T follicular helper cell (primary cell): ENCODE results near the gene CASQ2.

Experiments used
- DNase-seq: peaks from one replicate; pipeline ENCODE4 v3.0.0-alpha.2; 2020; ENCODE audit warnings: low read depth

CASQ2 gene

DNA sequence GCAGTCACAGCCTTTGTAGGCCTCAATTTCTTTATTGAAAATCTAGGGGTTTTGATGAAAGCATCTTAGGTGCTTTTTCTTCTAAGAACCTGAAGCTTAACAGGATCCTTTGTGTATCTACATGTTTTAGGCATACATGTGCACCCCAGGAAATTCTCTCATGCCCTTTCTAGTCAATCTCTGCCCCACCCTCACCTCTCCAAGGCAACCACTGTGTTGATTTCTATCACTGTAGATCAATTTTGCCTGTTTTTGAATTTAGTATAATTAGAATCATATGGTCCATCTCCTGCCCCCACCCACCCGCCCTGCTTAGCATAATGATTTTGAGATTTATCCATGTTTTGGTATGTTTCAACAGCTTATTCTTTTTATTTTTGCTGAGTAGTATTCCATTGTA is 107.4 kb downstream of the CASQ2 start:
- no peak for DNase-seq

DNA sequence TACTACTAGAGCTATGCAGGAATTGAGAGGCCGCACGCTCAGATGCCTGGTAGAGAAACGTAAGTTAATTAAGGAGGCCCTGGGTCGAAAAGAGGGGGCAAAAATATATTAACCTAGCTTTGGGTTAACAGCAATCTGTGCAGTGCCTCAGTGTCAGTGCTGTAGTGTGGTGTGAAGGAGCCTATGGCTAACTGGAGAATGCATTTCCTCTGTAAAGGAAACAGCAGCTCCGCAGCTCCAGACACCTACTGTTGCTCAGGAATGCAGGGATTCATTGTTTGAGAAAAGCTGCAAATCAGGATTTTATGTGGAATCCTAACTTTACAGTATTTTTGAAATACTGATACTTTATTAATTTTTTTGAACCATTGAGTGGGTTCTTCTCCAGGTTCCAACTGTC is 108.4 kb downstream of the CASQ2 start:
- no peak for DNase-seq

DNA sequence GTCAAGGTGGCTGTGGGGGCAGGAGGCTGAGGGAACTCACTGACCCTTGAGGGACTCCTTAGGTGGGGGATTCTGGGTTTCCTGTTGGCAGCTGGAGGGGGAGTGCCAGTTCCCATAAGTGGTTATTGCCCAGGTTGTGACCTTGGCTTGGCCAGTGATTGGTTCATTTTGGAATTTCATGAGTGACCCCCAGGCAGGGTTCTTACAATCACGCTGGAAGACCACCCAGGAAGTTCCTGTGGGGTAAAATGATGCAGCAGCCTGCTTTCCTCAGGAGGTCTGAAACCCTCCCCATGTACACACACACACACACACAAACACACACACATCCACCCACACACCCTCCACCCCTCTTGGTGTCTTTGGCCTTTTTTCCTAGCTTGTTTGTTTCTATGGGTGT is 109.9 kb downstream of the CASQ2 start:
- DNase-seq, result no peak

DNA sequence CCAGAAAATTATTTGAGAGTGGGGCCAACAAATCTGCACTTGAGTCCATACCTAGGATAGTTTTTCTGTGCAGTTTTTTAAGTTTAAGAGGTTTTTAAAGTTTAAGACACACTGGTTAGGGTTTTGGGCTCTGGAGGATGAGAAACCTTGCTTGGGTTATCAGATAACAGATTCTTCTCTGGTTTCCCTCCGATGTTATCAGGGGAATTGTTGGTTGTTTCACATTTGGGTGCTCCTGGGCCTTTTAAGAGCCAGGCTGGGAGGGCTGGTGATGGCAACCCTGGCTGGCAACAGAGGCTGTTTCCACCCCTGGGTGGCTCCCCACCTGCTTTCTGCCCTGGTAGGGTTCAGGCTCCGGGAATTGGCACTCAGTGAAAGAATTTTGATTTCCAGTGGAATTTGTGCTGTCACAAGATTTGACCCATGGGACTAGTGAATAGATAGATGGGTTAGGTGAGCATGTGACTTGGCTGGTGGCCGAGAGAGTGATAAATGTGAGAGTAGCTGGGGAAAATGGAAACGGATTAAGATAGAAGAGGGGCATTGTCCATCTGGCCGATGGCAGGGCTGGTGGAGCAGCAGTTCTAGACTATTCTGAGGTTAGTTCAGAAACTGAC is 111.9 kb downstream of the CASQ2 start:
- DNase-seq, result no peak

DNA sequence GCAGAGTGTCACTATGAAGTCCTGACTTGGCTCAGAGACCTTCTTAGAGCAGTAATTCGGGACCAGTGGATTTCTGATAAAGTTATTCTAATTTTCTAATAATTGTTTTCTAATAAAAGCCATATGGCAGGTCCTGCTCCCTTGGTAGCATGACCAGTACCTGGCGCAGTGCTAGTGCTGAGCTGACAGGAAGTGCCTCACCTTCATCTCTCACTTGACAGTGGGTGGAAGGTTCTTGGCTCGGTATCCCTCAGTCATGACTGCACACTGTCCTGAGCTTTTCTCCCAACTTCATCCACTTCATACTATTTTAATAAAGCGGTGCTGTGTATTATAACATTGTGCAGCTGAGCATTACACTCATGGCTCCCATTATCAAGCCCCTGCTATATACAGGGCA is 112.6 kb downstream of the CASQ2 start:
- DNase-seq, result no peak

DNA sequence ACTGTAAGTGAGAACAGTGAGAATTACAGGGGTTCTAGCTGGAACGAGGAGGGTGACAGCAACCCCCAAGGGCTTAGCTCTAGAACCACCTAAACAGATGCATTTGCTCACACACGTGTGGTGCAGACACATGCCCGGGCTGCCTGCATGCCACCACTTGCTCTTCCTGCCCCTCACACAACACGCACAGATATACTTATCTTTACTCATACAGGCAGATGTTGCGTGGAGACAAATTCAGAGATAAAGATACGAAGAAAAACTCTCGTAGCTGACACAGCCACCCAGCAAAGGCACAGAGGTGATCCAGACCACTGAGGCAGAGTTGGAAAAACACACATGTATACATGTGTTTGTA is 113.2 kb downstream of the CASQ2 start:
- DNase-seq, result no peak

DNA sequence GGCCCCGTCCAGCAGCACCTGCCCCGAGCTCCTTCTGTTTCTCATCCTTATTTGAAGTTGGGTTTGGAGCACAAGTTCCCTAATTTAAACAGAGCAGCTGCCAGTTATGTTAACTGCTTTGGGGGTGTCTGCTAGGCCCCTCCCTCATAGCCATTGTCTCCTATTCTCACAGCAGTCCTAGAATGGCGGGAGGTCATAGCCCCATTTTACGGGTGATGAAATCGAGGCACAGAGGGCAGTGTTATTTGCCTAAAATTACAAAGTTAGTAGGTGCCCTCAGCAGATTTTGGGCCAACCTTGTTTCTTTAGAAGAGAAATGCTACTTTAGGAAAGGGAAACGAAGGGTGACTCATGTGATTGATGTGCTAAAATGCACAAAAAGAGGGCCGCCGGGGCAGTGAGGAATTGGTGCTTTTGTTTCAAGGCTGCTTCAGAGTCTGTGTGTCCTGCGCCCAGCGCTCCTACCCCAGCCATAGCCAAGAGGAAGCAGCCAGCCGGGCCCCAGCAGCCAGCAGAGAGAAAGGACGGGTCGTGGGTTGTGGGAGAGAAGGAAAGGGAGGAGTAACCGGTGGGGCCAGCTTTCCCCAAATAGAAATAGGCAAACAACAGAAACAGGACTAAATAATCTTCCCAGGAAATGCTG is 113.7 kb downstream of the CASQ2 start:
- DNase-seq, result no peak

DNA sequence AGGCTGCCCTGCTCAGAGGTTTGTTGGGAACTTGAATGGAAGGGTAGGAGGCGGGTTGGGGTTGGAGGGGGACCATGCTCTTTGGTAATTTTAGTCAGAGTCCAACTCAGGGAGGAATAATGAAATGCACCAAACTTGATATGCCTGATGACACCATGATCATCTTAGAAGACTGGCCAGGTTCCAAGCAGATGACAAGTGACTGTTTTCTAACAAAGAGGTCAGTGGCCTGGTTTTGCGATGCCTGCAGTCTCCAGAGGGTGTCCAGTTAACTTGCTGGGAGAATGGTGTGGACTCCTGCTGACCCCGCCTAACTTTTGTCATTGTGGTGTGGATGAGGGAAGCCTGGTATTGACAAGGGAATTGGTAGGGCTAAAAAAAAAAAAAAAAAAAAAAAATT is 114.4 kb downstream of the CASQ2 start:
- DNase-seq, result no peak

DNA sequence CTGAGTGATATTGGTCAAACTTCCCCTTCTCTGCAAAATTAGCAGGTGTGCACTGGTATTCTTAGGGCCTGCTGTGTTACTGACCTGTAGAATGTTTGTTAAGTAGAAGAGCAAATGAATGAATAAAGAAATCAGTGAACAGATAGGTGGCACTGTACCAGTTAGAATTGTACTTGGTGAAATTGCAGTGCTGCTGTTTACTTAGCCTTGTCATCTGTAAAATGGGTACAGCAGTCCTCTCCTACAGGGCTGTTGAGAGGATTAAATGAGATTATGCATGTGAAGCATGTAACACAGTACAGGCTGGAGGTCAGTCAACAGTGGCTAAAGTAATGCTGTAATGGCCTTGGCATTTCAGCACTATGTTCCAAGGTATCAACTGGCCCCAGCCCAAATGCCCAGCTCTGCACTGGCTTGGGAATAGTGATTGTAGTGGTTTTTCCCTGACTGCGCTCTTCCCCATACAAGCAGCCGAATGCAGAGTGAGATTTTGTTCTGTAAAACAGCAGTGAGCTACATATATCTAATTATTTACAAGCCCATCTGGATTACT is 116.2 kb downstream of the CASQ2 start:
- DNase-seq, result no peak

DNA sequence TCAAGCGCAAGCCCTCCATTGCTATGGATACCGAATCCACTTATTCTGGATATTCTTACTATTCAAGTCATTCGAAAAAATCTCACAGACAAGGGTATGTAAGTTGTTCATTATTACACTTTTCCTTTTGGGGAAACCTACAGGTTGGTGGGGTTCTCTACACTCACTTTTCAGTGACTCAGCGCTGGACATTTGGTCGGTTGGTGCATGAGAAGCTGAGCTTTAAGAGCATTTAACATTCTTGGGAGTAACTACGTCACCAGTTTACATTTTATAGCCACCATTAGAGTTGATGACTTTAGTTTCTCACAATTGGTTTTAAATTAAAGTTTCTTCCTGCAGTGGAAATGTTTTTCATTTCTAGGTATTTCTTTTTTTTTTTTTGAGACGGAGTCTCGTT is 117.1 kb downstream of the CASQ2 start:
- no peak for DNase-seq

DNA sequence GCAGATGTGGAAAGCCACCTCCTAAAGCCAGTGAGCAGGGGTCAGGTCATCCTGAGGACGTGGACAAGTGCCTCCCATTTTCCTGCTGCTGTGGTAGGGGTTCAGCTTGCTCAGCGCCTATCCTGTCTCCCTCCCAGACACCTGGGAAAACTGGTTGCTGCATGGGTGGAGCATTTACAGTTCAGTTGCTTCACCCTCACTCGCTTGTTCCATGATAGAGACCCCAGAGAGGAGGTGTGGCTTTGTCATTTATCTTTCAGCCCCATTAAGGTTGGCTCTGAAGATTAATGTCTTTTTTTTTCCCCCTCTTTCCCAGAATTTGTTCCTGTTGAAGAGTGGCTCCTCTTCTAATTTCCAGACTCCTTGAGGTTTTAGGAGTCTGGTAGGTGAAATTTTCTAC is 117.6 kb downstream of the CASQ2 start:
- DNase-seq, result no peak
